ENCODE measurements around the gene MAP3K7CL.

The MAP3K7CL gene

DNA sequence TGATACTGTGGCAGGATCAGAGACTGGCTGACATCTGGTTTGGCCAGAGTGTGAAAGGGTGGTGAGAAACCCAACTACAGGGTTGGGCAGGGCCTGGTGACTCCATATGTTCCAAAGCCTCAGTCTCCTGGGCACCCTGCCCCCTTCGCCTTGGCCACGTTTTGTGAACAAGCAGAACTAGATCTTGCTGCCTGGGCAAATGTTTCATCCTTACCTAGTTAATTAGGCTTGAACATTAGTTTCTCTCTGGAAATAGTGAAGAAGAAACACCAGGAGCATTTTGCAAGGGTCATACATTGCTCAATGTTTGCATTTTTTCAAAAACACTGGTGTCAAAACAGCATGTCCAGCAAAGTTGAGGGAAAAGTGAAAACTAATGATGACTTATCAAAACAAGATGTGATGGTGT is 60.5 kb downstream of the MAP3K7CL start:
- in situ Hi-C loops (cut with MboI; ENCODE audit: low sequenced_read_pairs) = no loop called here

DNA sequence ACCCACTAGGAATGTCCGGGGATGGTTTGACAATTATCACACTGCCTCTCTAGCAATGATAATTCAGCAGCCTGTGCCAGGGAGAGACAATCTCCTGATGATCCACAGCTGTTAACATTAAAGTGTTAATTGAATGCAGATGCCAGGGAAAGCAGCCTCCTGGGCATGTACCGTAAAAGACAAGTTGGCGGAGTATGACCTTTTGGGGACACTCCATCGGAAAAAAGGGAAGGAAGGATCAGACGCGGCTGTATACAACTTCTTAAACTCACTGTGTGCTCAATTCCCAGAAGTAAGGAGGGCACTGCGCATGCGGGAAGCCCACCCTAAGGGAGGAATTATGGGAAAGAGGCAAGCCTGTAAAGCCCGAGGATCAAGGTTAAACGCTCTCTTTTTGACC is 62.6 kb downstream of the MAP3K7CL start:
- in situ Hi-C loops (cut with MboI; ENCODE audit: low sequenced_read_pairs) = no loop called here

GRCh38 chr21:29193901-29194300 is 63.5 kb downstream of the MAP3K7CL start:
- in situ Hi-C loops (cut with MboI; ENCODE audit: low sequenced_read_pairs) = no loop called here

- in situ Hi-C loops (cut with MboI; ENCODE audit: low sequenced_read_pairs) = no loop called here
Observed at GRCh38 chr21:29194342-29194741, 63.9 kb downstream of the MAP3K7CL start.

- in situ Hi-C loops (cut with MboI; ENCODE audit: low sequenced_read_pairs) = no loop called here
Observed at GRCh38 chr21:29194847-29195246, 64.4 kb downstream of the MAP3K7CL start.

DNA sequence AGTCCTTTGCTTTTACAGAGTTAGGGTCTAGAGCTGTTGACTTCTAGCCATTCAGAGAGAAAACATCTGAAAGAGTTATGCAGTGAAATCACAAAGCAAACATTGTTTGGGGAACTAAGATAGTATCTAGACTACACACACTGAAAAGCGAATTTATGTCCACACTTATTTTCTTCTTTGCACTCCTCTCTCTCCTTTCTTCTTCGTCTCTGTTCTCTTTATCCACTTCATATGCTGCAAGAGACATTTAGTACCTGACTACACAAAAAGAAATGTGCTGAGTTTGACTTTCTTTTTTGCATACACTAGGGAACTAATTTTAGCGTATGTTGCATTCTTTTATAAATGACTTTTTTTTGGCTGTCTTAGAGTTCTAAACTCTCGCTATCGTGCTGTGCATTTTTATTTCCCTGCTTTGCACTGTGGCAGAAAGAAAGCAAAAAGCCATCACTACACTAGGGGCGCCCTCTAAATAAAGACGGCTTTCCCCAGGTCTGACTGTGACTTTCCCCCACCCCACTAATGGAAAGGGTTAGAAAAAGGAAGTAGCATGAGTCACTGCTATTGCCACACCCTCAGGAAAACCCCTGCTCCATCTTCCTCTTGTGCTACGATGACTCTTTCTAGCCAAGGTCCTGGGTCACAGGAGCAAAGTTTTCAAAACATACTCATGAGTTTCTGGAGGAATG is 65.7 kb downstream of the MAP3K7CL start:
- in situ Hi-C loops (cut with MboI; ENCODE audit: low sequenced_read_pairs) = no loop called here

- in situ Hi-C loops (cut with MboI; ENCODE audit: low sequenced_read_pairs) = no loop called here
Observed at GRCh38 chr21:29196670-29197191, 66.3 kb downstream of the MAP3K7CL start.

- in situ Hi-C loops (cut with MboI; ENCODE audit: low sequenced_read_pairs) = no loop called here
Observed at GRCh38 chr21:29201186-29201585, 70.7 kb downstream of the MAP3K7CL start.

DNA sequence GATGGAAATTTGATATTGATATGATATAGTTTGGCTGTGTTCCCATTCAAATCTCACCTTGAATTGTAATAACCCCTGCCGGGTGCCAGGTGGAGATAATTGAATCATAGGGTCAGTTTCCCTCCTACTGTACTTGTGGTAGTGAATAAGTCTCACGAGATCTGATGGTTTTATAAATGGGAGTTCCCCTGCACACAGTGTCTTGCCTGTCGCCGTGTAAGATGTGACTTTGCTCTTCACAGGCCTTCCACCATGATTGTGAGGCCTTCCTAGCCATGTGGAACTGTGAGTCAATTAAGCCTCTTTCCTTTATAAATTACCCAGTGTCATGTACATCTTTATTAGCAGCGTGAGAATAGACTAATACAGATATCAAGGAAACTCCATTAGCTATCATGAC is 74.6 kb downstream of the MAP3K7CL start:
- in situ Hi-C loops (cut with MboI; ENCODE audit: low sequenced_read_pairs) = no loop called here

DNA sequence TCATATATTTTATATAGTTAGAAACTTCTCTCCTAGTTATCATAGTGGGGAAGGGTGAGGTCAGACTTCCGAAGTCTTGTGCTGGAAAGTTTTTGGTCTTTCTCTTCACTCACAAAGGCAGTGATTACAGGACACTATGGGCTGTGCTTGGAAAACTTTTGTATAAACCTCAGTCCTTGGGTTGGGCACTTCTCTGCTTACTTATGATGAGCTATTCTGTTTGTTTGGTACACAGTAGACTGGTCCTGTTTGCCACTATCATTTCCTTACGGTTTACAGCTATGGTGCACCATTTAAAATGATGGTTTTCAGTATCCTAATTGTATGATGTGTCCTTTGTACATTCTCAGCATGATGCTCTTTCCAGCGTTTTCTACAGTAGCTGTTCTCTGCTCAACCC is 75.5 kb downstream of the MAP3K7CL start:
- in situ Hi-C loops (cut with MboI; ENCODE audit: low sequenced_read_pairs) = no loop called here

- in situ Hi-C loops (cut with MboI; ENCODE audit: low sequenced_read_pairs) = no loop called here
Observed at GRCh38 chr21:29206445-29206844, 76.0 kb downstream of the MAP3K7CL start.

GRCh38 chr21:29207201-29207600 is 76.8 kb downstream of the MAP3K7CL start:
- in situ Hi-C loops (cut with MboI; ENCODE audit: low sequenced_read_pairs) = no loop called here

DNA sequence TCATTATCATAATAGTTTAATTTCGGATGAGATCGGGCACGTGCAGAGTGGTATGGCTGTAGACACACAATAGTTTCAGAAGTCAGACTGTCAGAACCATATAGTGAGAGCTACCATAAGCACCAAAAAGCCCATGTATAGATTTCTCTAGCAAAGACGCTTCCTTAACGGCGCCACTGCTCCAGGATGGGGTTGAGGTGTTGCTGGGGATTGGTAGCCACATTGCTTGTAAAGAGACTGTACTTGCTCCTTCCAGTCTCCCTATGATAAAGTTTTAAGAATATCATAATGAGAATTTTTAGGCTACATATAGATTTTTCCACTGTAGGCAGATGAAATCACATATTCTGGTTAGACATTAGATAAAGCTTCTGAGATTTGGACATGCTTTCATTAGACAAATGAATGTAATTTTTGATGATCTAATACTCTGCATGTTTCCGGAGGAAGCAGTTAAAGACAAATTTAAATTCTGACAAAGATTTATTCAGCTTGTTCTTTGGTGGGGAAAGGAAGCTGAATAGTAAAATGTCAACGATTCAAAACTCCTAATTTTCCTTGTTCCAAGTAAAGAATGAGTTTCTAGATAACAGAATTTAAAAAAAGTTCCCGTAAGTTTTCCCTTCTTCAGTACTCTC is 77.7 kb downstream of the MAP3K7CL start:
- in situ Hi-C loops (cut with MboI; ENCODE audit: low sequenced_read_pairs) = no loop called here

GRCh38 chr21:29208682-29209059 is 78.2 kb downstream of the MAP3K7CL start:
- in situ Hi-C loops (cut with MboI; ENCODE audit: low sequenced_read_pairs) = no loop called here

DNA sequence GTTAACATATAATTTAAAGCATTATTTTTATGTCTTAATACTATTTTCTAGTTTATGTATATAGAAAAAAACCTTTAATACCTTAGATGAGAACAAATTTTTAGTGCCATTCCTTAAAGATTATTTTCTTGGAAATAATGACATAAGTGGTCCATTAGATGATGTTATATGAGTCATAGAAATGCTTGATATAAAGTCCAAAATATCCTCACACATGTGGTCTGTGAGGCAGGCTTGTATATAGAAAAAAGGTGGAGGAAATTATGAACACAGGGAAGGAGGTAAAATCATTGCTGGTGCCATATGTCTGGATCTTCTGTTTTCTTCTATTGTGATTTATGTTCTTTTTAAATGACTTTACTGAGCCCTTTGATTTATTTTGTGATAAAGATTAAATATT is 79.3 kb downstream of the MAP3K7CL start:
- in situ Hi-C loops (cut with MboI; ENCODE audit: low sequenced_read_pairs) = no loop called here

DNA sequence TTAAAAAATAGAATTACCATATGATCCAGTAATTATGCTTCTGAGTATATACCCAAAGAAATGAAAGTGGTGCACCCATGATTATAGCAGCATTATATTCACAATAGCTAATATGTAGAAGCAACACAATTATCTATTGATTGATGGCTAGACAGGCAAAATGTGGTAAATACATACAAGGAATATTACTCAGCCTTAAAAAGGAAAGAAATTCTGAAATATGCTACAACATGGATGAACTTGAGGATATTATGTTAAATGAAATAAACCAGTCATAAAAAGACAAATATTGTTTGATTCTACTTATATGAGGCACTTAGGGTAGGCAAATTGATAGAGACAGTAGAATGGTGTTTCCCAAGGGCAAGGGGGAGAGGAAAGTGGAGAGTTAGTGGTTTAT is 80.8 kb downstream of the MAP3K7CL start:
- in situ Hi-C loops (cut with MboI; ENCODE audit: low sequenced_read_pairs) = no loop called here

DNA sequence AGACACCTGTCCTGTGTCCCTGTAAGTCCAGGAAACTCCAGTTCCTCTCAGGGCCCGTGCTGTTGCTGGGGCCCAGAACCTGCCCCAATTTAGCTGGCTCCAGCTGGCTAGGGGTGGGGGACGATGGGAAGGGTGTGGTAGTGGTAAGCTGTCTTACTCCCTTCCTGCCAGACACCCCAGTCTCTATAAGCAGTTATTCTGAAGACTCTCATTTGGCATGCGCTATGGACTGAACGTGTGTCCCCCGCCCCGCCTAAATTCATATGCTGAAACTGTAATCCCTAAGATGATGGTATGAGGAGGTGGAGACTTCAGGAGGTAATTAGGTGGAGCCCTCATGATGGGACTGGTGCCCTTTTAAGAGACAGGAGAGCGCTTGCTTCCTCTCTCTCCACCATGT is 82.0 kb downstream of the MAP3K7CL start:
- in situ Hi-C loops (cut with MboI; ENCODE audit: low sequenced_read_pairs) = no loop called here

DNA sequence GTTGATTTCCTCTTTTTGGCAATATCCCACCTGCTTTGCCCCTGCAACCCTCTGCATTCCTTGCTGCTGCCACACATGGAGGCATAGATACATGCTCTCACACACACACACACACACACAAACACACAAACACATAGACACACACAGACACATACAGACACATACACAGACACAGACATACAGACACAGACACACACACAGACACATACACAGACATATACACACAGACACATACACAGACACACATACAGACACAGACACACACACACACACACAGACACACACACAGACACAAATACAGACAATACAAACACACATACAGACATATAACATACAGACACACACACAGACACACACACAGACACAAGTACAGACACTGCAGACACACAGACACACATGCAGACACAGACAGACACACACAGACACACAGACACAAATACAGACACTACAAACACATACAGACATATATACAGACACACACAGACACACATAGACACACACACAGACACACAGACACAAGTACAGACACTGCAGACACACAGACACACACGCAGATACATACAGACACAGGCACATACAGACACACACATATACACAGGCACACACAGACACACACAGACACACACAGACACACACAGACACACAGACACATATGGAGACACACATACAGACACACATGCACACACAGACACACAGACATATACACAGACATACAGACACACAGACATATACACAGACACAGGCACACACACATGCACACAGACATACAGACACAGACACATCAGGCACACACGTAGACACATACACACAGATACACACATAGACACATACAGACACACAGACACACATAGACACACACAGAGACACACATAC is 83.3 kb downstream of the MAP3K7CL start:
- in situ Hi-C loops (cut with MboI; ENCODE audit: low sequenced_read_pairs) = no loop called here

DNA sequence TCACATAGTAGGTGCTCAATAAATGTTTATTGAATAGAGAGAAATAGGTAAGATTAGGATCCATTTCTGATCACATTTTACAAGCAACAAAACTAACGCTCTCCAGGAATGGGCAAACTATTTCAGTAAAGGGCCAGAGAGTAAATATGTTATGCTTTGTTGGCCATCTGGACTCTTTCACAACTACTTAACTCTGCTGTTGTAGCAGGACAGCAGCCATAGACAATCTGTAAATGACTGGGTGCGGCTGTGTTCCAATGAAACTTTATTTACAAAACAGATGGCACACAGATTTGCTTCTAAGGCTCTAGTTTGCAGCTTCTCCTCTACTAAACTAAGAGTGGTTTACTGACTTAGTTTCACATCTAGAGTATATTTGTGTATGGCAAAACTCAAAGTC is 85.3 kb downstream of the MAP3K7CL start:
- in situ Hi-C loops (cut with MboI; ENCODE audit: low sequenced_read_pairs) = no loop called here

DNA sequence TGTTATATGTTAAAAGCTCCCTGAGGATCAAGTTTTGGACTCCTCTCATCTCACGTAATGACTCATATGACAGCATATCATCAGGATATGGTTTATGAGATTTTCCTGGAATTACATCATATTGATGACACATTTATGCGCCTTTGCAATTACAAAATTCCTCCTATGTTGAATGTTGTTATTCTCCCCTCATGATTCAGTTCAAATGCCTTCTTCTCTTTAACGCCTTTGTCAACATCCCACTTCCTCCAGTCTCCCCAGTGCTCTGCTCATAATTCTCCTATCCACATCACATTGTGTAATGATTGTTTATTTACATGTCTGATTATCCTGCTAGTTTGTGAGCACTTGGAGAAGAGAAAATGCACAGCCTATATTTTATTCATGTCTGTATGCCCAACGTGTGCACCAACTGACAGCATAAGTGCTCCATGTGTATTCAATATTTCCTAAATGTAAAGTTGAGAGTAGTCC is 87.4 kb downstream of the MAP3K7CL start:
- in situ Hi-C loops (cut with MboI; ENCODE audit: low sequenced_read_pairs) = no loop called here

DNA sequence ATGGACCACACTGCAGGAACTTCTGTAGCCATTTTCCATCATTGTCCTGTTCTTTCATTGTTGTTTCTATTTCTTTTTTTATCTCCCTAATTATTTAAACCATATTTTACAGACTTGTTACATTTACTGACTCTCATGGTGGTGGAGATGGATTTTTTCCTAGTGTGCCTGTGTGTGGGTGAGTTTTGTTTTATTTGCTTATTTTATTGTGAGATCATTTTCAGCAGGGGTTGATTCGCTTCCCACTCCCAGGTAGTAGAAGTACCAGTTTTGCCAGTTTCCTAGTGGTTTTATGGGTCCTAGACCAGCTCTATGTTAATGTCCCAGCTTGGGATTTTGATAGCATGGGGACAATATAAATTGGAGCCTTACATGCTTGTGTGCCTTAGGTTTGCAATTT is 88.3 kb downstream of the MAP3K7CL start:
- in situ Hi-C loops (cut with MboI; ENCODE audit: low sequenced_read_pairs) = no loop called here

Measured in HL-60/S4 (cell line).